ENCODE results near the gene RPTOR. TPM values are rescaled to one million over a fixed set of nuclear protein-coding genes. Genes with fewer than 3 reads are reported as not detected.

The RPTOR gene
- total RNA-seq, 1 experiment from 2014 or later, result 15.2 TPM

GRCh38 chr17:80956321-80957190 is 411.9 kb downstream of the RPTOR start:
- DNase-seq (ENCODE audit: low spot score), result no peak

- no peak for DNase-seq (ENCODE audit: low spot score)
These were observed 412.9 kb downstream of the RPTOR start for GRCh38 chr17:80957461-80957941.

- no peak for DNase-seq (ENCODE audit: low spot score)
These were observed 414.8 kb downstream of the RPTOR start for GRCh38 chr17:80959330-80960036.

- no peak for DNase-seq (ENCODE audit: low spot score)
These were observed 415.6 kb downstream of the RPTOR start for GRCh38 chr17:80960037-80960796.

- no peak for DNase-seq (ENCODE audit: low spot score)
These were observed 416.3 kb downstream of the RPTOR start for GRCh38 chr17:80960797-80961452.

- DNase-seq (ENCODE audit: low spot score), result no peak
These were observed 417.1 kb downstream of the RPTOR start for GRCh38 chr17:80961541-80962330.

GRCh38 chr17:80962356-80963329 is 418.0 kb downstream of the RPTOR start:
- DNase-seq (ENCODE audit: low spot score), result no peak

GRCh38 chr17:80963812-80964543 is 419.3 kb downstream of the RPTOR start:
- no peak for DNase-seq (ENCODE audit: low spot score)

GRCh38 chr17:80964544-80964856 is 419.9 kb downstream of the RPTOR start:
- DNase-seq (ENCODE audit: low spot score), result no peak

- no peak for DNase-seq (ENCODE audit: low spot score)
These were observed 420.4 kb downstream of the RPTOR start for GRCh38 chr17:80964859-80965580.

GRCh38 chr17:80965606-80966005 is 421.0 kb downstream of the RPTOR start:
- DNase-seq (ENCODE audit: low spot score), result no peak

- DNase-seq (ENCODE audit: low spot score), result no peak
These were observed 422.8 kb downstream of the RPTOR start for GRCh38 chr17:80967404-80967872.

- DNase-seq (ENCODE audit: low spot score), result peak; percentile 41
These were observed 424.0 kb downstream of the RPTOR start for GRCh38 chr17:80968602-80969029.

- no peak for DNase-seq (ENCODE audit: low spot score)
These were observed 424.5 kb downstream of the RPTOR start for GRCh38 chr17:80969030-80969673.

- no peak for DNase-seq (ENCODE audit: low spot score)
These were observed 425.0 kb downstream of the RPTOR start for GRCh38 chr17:80969674-80970043.

- peak; percentile 44 for DNase-seq (ENCODE audit: low spot score)
These were observed 425.6 kb downstream of the RPTOR start for GRCh38 chr17:80970044-80970761.
